Measurements from ENCODE around the gene SPTBN4.

The SPTBN4 gene

DNA sequence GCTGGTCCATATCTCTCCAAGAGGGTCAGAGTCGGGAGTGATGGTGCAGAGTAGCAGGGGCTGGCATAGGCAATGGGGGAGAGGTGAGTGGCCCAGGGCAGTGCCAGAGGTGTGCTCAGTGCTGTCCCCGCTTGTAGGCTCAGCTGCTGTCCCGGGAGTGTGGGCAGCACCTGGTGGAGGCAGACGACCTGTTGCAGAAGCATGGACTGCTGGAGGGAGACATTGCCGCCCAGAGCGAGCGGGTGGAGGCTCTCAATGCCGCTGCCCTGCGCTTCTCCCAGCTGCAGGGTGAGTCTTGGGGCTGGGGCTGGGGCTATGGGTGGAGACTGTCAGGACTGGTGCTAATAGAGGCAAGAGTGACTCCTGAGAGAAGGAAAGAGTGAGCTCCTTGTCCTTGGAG lies 39.3 kb downstream of the SPTBN4 start:
- H3K4me3 ChIP-seq (ENCODE audit: control insufficient read depth, low read depth, low read length): no peak overlapping the region
- TF ChIP-seq, protein P1, sequence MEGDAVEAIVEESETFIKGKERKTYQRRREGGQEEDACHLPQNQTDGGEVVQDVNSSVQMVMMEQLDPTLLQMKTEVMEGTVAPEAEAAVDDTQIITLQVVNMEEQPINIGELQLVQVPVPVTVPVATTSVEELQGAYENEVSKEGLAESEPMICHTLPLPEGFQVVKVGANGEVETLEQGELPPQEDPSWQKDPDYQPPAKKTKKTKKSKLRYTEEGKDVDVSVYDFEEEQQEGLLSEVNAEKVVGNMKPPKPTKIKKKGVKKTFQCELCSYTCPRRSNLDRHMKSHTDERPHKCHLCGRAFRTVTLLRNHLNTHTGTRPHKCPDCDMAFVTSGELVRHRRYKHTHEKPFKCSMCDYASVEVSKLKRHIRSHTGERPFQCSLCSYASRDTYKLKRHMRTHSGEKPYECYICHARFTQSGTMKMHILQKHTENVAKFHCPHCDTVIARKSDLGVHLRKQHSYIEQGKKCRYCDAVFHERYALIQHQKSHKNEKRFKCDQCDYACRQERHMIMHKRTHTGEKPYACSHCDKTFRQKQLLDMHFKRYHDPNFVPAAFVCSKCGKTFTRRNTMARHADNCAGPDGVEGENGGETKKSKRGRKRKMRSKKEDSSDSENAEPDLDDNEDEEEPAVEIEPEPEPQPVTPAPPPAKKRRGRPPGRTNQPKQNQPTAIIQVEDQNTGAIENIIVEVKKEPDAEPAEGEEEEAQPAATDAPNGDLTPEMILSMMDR (IDR thresholded peaks at IDR 0.05; ENCODE audit: control insufficient read depth, insufficient read depth, low read depth, low read length, missing control alignments): no peak
- DNase-seq (ENCODE audit: low read depth): no peak

DNA sequence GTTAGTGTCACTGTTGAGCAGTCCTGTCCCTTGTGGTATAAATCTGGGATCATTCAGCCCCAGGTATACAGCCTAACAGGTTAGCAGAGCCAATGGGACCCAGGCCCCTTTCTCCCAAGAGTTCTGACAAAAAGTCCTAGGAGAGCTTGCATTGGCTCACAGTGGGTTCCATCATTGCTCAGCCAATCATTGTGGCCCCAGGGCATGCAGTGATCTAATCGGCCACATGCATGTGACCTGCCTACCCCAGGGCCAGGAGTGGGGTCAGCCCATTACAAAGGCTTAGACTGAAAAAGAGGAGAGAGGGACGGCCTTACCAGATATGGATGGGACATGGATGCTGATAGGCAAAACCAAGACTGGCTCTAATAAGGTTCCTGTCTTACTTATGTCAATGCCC lies 41.1 kb downstream of the SPTBN4 start:
- no peak for DNase-seq (ENCODE audit: low read depth)
- TF ChIP-seq, protein P1 (IDR thresholded peaks at IDR 0.05; ENCODE audit: control insufficient read depth, insufficient read depth, low read depth, low read length, missing control alignments): no peak
- H3K4me3 ChIP-seq (ENCODE audit: control insufficient read depth, low read depth, low read length): no peak overlapping the region

DNA sequence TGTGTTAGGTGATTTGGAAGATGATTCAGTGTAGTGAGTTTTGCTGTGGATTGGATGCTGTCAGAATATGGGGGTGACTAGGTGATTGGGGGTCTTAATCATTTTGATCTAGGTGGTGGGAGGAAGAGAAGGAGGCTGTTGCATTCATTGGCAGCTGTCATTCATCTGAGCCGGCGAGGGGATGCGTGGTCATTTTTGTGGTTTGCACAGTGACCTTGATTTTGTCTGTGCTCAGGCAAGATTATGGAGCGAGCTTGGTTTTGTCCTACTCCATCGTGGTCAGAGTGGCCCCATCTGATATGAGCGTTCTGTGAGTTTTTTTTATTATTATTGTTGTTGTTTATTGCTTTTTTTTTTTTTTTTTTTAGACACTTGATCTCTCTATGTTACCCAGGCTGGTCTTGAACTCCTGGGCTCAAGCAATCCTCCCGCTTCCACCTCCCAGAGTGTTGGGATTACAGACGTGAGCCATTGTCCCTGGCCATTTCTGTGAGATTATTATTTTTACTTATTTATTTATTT lies 42.0 kb downstream of the SPTBN4 start:
- TF ChIP-seq, protein P1 (IDR thresholded peaks at IDR 0.05; ENCODE audit: control insufficient read depth, insufficient read depth, low read depth, low read length, missing control alignments): no peak
- H3K4me3 ChIP-seq (ENCODE audit: control insufficient read depth, low read depth, low read length): no peak overlapping the region
- no peak for DNase-seq (ENCODE audit: low read depth)

DNA sequence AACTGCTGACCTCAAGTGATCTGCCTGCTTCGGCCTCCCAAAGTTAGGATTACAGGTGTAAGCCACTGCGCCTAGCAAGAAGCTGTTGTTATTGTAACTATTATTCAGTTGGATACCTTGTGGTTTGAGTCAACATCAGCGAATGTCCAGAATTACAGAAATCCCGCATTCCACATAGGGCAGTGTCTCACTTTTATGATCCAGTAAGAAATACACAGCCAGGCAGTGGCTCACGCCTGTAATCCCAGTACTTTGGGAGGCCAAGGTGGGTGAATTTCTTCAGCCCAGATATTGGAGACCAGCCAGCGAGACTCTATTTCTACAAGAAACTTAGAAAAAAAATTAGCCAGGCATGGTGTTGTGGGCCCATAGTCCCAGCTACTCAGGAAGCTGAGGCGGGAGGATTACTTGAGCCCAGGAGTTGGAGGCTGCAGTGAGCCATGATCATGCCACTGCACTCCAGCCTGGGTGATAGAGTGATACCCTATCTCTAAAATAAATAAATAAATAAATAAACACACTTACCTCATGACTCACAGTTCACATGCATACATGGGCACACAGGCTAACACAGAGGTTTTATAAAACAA lies 43.8 kb downstream of the SPTBN4 start:
- DNase-seq (ENCODE audit: low read depth): no peak
- TF ChIP-seq, protein P1 (IDR thresholded peaks at IDR 0.05; ENCODE audit: control insufficient read depth, insufficient read depth, low read depth, low read length, missing control alignments): no peak
- H3K4me3 ChIP-seq (ENCODE audit: control insufficient read depth, low read depth, low read length): no peak overlapping the region

DNA sequence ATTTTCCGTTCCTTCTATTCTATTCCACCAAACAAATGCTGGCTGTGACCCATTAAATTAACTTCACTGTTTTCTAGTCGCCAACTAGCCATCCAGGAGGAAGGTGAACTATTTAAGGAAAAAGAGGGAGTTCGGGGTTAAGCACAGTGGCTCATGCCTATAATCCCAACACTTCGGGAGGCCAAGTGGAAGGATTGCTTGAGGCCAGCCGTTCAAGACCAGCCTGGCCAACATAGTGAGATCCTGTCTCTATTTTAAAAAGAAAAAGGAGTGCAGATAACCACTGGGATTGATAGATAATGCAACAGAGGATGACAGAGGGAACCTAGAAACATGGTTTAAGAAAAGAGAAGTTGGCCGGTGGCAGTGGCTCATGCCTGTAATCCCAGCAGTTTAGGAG lies 44.7 kb downstream of the SPTBN4 start:
- H3K4me3 ChIP-seq (ENCODE audit: control insufficient read depth, low read depth, low read length): no peak overlapping the region
- TF ChIP-seq, protein P1 (IDR thresholded peaks at IDR 0.05; ENCODE audit: control insufficient read depth, insufficient read depth, low read depth, low read length, missing control alignments): no peak
- no peak for DNase-seq (ENCODE audit: low read depth)

DNA sequence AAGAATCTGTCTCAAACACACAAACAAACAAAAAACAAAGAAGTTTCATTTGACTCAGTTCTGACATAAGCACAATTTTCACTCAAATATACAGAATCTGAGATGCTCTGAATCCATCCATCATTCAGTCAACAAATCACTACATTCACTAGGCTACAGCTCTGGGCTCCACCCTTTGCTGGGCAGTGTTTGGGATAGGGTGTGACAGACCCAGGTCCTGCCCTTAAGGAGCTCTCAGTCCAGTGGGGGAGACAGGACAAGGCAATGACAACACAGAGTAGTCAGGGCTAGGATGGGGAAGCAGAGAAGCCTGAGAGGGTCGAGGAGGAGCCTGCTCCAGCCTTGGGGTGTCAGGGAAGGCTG lies 45.3 kb downstream of the SPTBN4 start:
- H3K4me3 ChIP-seq (ENCODE audit: control insufficient read depth, low read depth, low read length): no peak overlapping the region
- TF ChIP-seq, protein P1 (IDR thresholded peaks at IDR 0.05; ENCODE audit: control insufficient read depth, insufficient read depth, low read depth, low read length, missing control alignments): no peak
- DNase-seq (ENCODE audit: low read depth): no peak
